NCI-H524 treated with DMSO at 0.1 percent for 48 hours (cell line): ENCODE measurements around the gene C8G.

Experiments
- DNase-seq: peaks from one replicate; lab custom pipeline; 2025; lab: John Stamatoyannopoulos, UW

Gene C8G

GRCh38 chr9:136968333-136969127, 23.5 kb downstream of the C8G start:
- no peak for DNase-seq

GRCh38 chr9:136969150-136969549, 24.1 kb downstream of the C8G start:
- DNase-seq: no peak

- no peak for DNase-seq
Observed at GRCh38 chr9:136969774-136970173, 24.7 kb downstream of the C8G start.

- DNase-seq: no peak
Observed at GRCh38 chr9:136970361-136970760, 25.3 kb downstream of the C8G start.

- no peak for DNase-seq
Observed at GRCh38 chr9:136971746-136972145, 26.7 kb downstream of the C8G start.

GRCh38 chr9:136972335-136972734, 27.3 kb downstream of the C8G start:
- no peak for DNase-seq

- DNase-seq: no peak
Observed at GRCh38 chr9:136972743-136973142, 27.7 kb downstream of the C8G start.

- DNase-seq: no peak
Observed at GRCh38 chr9:136973618-136974617, 28.9 kb downstream of the C8G start.

- no peak for DNase-seq
Observed at GRCh38 chr9:136974817-136975535, 29.9 kb downstream of the C8G start.

GRCh38 chr9:136975644-136976043, 30.6 kb downstream of the C8G start:
- no peak for DNase-seq

- no peak for DNase-seq
Observed at GRCh38 chr9:136977223-136977622, 32.2 kb downstream of the C8G start, which contains the start of gene PTGDS. TSS of gene PTGDS (plus strand) at chr9:136977504. CDS start at chr9:136977579, 75 bp downstream.

- DNase-seq: no peak
Observed at GRCh38 chr9:136977649-136978072, 32.6 kb downstream of the C8G start.

GRCh38 chr9:136978073-136978864, 33.2 kb downstream of the C8G start:
- DNase-seq: no peak

- DNase-seq: no peak
Observed at GRCh38 chr9:136978865-136979544, 34.0 kb downstream of the C8G start.

- no peak for DNase-seq
Observed at GRCh38 chr9:136979769-136980587, 34.9 kb downstream of the C8G start.

- DNase-seq: no peak
Observed at GRCh38 chr9:136980669-136981478, 35.8 kb downstream of the C8G start.

GRCh38 chr9:136981588-136982231, 36.7 kb downstream of the C8G start:
- DNase-seq: no peak
